Measurements from ENCODE around the gene APLNR.

- TF ChIP-seq EZH2 (IDR thresholded peaks at IDR 0.05; ENCODE audit: borderline replicate concordance) = no peak
- TF ChIP-seq, protein P1, sequence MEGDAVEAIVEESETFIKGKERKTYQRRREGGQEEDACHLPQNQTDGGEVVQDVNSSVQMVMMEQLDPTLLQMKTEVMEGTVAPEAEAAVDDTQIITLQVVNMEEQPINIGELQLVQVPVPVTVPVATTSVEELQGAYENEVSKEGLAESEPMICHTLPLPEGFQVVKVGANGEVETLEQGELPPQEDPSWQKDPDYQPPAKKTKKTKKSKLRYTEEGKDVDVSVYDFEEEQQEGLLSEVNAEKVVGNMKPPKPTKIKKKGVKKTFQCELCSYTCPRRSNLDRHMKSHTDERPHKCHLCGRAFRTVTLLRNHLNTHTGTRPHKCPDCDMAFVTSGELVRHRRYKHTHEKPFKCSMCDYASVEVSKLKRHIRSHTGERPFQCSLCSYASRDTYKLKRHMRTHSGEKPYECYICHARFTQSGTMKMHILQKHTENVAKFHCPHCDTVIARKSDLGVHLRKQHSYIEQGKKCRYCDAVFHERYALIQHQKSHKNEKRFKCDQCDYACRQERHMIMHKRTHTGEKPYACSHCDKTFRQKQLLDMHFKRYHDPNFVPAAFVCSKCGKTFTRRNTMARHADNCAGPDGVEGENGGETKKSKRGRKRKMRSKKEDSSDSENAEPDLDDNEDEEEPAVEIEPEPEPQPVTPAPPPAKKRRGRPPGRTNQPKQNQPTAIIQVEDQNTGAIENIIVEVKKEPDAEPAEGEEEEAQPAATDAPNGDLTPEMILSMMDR (IDR thresholded peaks at IDR 0.05; ENCODE audit: poor library complexity) = no peak
These were observed 40.1 kb upstream of the APLNR start for GRCh38 chr11:57276971-57277675.
